Parathyroid adenoma (tissue), 2 donors: ENCODE measurements around the gene PTPRS.

Experiments
- H2AFZ ChIP-seq: fragments of 300-600 bp; sonication (generic); one replicate; pipeline ENCODE4 v1.7.0; 2017; ENCODE audit warnings: antibody characterized with exemption, mild to moderate bottlenecking
- H3K27ac ChIP-seq: fragments of 300-600 bp; sonication (generic); one replicate; pipeline ENCODE4 v1.7.0; 2017
- H3K27me3 ChIP-seq: fragments of 300-600 bp; sonication (generic); one replicate; pipeline ENCODE4 v1.7.0; 2017; ENCODE audit warnings: low read length; ENCODE audit not compliant: control insufficient read depth, insufficient read depth
- H3K36me3 ChIP-seq: fragments of 300-600 bp; sonication (generic); one replicate; pipeline ENCODE4 v1.7.0; 2017; ENCODE audit warnings: low read length; ENCODE audit not compliant: control insufficient read depth, insufficient read depth
- H3K4me1 ChIP-seq: fragments of 300-600 bp; sonication (generic); one replicate; pipeline ENCODE4 v1.7.0; 2017; ENCODE audit warnings: control low read depth
- H3K4me2 ChIP-seq: fragments of 300-600 bp; sonication (generic); one replicate; pipeline ENCODE4 v1.7.0; 2017; ENCODE audit warnings: low read length
- H3K4me3 ChIP-seq: fragments of 300-600 bp; sonication (generic); one replicate; pipeline ENCODE4 v1.7.0; 2017; ENCODE audit warnings: low read depth, low read length
- H3K79me2 ChIP-seq: fragments of 300-600 bp; sonication (generic); one replicate; pipeline ENCODE4 v1.7.0; 2017; ENCODE audit warnings: control low read depth
- H3K9ac ChIP-seq: fragments of 300-600 bp; sonication (generic); one replicate; pipeline ENCODE4 v1.7.0; 2017; ENCODE audit warnings: mild to moderate bottlenecking
- H3K9me3 ChIP-seq: fragments of 300-600 bp; sonication (generic); one replicate; pipeline ENCODE4 v1.7.0; 2017; ENCODE audit warnings: low read length; ENCODE audit not compliant: control insufficient read depth
- TF ChIP-seq, protein P1 (sequence below): fragments of 300-600 bp; sonication (generic); IDR thresholded peaks from one replicate; pipeline ENCODE4 v1.7.0; 2017; ENCODE audit warnings: antibody characterized with exemption, mild to moderate bottlenecking
- donor health status: primary hyperparathyroidism.

PTPRS gene

DNA sequence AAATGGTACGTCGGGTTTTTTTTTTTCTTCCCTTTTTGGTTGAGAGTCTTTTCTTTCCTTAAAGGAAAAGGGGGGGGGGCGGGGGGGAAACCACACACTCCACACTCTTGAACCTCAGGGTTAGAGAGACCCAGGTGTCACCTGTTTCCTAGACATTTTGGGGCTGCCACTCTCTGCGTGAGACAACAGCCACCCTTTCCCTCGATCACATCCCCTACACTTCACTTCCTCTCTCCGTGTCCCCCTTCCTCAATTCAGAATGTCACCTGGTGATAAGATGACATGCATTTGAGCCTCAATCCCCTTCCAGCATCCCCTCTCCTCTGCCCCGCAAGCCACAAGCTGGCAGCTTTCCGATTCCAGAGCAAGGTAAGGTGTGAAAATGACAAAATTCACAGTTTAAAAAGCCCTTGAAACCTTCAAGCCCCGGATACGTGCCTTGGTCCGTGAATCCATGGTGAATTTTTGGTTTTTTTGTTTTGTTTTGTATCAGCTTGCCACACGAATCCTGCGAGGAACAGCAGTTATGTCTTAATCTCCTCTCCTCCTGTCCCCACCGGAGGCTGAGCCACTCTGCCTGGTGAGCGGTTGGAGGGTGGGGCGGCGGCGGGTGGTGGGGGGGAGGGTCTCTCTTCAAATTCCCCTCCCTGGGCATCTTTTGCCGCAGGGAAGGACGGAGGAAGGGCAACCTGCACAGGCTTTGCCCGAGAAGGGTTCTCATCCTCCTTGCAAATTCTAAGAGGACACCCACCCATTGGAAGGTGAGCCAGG is 4.2 kb downstream of the PTPRS start:
- Histone ChIP-seq H3K27ac (no peak overlapping the region), H3K9me3 (no peaks in the 10 kb centered on the region), H3K4me2 (no peak overlapping the region), H3K9ac (no peak overlapping the region), H3K36me3 (no peaks in the 10 kb centered on the region), H3K4me1 (no peaks in the 10 kb centered on the region), H3K27me3 (no peaks in the 10 kb centered on the region), H2AFZ (no peak overlapping the region), H3K4me3 (no peak overlapping the region), H3K79me2 (no peaks in the 10 kb centered on the region)
- TF ChIP-seq, protein P1, sequence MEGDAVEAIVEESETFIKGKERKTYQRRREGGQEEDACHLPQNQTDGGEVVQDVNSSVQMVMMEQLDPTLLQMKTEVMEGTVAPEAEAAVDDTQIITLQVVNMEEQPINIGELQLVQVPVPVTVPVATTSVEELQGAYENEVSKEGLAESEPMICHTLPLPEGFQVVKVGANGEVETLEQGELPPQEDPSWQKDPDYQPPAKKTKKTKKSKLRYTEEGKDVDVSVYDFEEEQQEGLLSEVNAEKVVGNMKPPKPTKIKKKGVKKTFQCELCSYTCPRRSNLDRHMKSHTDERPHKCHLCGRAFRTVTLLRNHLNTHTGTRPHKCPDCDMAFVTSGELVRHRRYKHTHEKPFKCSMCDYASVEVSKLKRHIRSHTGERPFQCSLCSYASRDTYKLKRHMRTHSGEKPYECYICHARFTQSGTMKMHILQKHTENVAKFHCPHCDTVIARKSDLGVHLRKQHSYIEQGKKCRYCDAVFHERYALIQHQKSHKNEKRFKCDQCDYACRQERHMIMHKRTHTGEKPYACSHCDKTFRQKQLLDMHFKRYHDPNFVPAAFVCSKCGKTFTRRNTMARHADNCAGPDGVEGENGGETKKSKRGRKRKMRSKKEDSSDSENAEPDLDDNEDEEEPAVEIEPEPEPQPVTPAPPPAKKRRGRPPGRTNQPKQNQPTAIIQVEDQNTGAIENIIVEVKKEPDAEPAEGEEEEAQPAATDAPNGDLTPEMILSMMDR: no peak

DNA sequence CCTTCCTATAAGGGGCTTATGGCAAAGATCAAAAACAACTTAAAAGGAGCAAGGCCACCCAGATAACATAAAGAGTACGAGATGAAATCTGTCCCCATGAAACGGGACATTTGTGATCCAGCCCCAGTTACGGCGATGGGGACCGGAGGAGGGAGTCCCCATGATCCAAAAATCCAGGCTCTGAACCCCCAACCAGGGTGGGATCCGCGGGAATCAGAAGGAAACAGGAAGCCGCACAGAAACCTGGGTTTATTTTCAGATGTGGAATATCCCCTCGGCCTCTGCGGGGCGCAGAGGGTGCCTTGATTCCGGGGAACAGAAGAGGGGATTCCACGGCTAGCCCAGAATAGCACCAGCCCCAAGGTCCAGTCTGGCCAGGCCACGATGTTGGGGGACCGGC is 5.0 kb downstream of the PTPRS start:
- no peaks in the 10 kb centered on the region for H3K27me3 ChIP-seq
- H3K9me3 ChIP-seq: no peaks in the 10 kb centered on the region
- TF ChIP-seq, protein P1: no peak
- no peaks in the 10 kb centered on the region for H3K36me3 ChIP-seq
- no peaks in the 10 kb centered on the region for H3K79me2 ChIP-seq
- H3K4me1 ChIP-seq: no peaks in the 10 kb centered on the region
- H3K27ac ChIP-seq: no peak overlapping the region
- no peak overlapping the region for H3K9ac ChIP-seq
- H2AFZ ChIP-seq: no peak overlapping the region
- H3K4me3 ChIP-seq: no peak overlapping the region
- H3K4me2 ChIP-seq: no peak overlapping the region

DNA sequence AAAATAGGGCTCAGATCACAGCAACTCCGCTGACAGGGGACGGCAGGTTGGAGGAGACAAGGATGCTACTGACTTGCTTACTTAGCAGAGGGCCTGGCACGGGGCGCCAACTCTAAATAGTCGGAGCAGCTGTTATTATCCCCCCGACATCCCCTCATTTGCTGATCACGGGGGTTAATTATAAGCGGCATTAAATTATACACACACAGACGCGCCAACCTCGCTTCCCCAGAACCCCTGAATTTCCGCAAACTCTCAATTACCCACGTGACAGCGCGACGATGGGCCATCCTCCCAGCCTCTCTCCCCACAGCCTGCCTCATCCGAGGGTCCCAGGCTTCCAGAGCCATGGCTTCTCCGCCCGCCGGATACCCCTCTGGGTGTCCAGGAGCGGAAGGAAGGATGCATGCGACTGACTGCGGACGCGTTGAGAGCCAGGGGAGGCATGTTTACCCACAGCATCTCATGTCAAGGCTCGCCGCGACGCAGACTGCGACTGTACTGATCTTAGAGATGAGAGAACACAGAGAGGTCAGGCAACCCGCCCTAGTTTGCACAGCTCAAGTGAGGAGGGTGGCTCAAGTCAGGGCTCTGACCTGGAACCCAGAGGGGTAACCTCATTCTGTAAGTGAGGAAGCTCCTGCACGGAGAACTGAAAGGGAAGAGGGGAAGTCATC is 5.7 kb downstream of the PTPRS start:
- TF ChIP-seq, protein P1: no peak
- Histone ChIP-seq H2AFZ (no peak overlapping the region), H3K4me1 (no peaks in the 10 kb centered on the region), H3K27me3 (no peaks in the 10 kb centered on the region), H3K9ac (no peak overlapping the region), H3K79me2 (no peaks in the 10 kb centered on the region), H3K4me2 (no peak overlapping the region), H3K36me3 (no peaks in the 10 kb centered on the region), H3K9me3 (no peaks in the 10 kb centered on the region), H3K4me3 (no peak overlapping the region), H3K27ac (no peak overlapping the region)

DNA sequence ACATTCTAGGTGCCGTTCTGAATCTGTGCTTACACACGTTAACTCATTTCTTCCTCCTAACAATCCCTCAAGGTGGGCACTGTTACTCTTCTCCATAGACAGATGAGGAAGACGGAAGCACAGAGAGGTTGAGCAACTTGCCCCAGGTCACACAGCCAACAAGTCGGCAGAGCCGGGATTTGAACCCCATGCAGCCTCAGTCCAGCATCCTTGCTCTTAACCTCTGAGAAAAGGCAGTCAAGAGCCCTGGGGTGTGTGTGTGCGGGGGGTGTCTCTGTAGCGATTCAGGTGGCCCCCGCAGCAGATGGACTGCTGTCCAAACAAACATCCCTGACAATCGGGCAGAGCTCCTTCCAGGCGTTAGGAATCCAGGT is 6.3 kb downstream of the PTPRS start:
- Histone ChIP-seq H3K27me3 (no peaks in the 10 kb centered on the region), H3K9ac (no peak overlapping the region), H3K27ac (no peak overlapping the region)

More for the DNA sequence above, 6.3 kb downstream of the PTPRS start:
- Histone ChIP-seq H3K4me3 (no peak overlapping the region), H3K79me2 (no peaks in the 10 kb centered on the region), H2AFZ (no peak overlapping the region), H3K4me1 (no peaks in the 10 kb centered on the region), H3K9me3 (no peaks in the 10 kb centered on the region), H3K4me2 (no peak overlapping the region), H3K36me3 (no peaks in the 10 kb centered on the region)
- TF ChIP-seq, protein P1: no peak
